Measurements from ENCODE around the gene ZNF282. TPM values are rescaled to one million over a fixed set of nuclear protein-coding genes. Genes with fewer than 3 reads are reported as not detected.

ZNF282 gene
- total RNA-seq, 4 donors from 2014 or later = 18.3 to 40.8 (median 22.2) TPM

GRCh38 chr7:149181450-149181790 is 13.9 kb upstream of the ZNF282 start:
- no peaks in the 10 kb centered on the region for H3K27me3 ChIP-seq
- DNase-seq = no peak
- peaks cover 0 to 35% (median 12%) of the 10 kb centered on the region in 4 donors for H3K36me3 ChIP-seq
- no peak overlapping the region for H3K4me3 ChIP-seq
- TF ChIP-seq POLR2A (IDR thresholded peaks at IDR 0.05) (no peak), CTCF (IDR thresholded peaks at IDR 0.05) (no peak), EP300 (IDR thresholded peaks at IDR 0.05; ENCODE audit: low read depth) (no peak), POLR2AphosphoS5 (IDR thresholded peaks at IDR 0.05) (no peak)
- intact Hi-C loops (cut with DNase I; ENCODE audit: low total_unique reads) = no loop called here
- in situ Hi-C loops (cut with MboI; ENCODE audit: low pct_ligation_motif_present in 1 of 4, low pct_unique_long_range_greater_than_20kb in 1 of 4, low sequenced_read_pairs in 3 of 4) = no loop called here
- no peaks in the 10 kb centered on the region for H3K9me3 ChIP-seq
- H3K27ac ChIP-seq = no peak overlapping the region
- peaks cover 0 to 5% (median 0%) of the 10 kb centered on the region in 4 donors for H3K4me1 ChIP-seq

- H3K27ac ChIP-seq = no peak overlapping the region
- H3K36me3 ChIP-seq = peaks cover 0 to 13% (median 5%) of the 10 kb centered on the region in 4 donors
- peaks cover 0 to 5% (median 0%) of the 10 kb centered on the region in 4 donors for H3K4me1 ChIP-seq
- no peak overlapping the region for H3K4me3 ChIP-seq
- TF ChIP-seq CTCF (IDR thresholded peaks at IDR 0.05) = no peak
- no peak for TF ChIP-seq POLR2AphosphoS5 (IDR thresholded peaks at IDR 0.05)
- no peak for TF ChIP-seq EP300 (IDR thresholded peaks at IDR 0.05; ENCODE audit: low read depth)
- TF ChIP-seq POLR2A (IDR thresholded peaks at IDR 0.05) = no peak
- DNase-seq = no peak
- H3K27me3 ChIP-seq = no peaks in the 10 kb centered on the region
- intact Hi-C loops (cut with DNase I; ENCODE audit: low total_unique reads) = no loop called here
- no peaks in the 10 kb centered on the region for H3K9me3 ChIP-seq
- in situ Hi-C loops (cut with MboI; ENCODE audit: low pct_ligation_motif_present in 1 of 4, low pct_unique_long_range_greater_than_20kb in 1 of 4, low sequenced_read_pairs in 3 of 4) = no loop called here
- WGBS, 2 donors (ENCODE audit: low coverage in 1 of 2) = 90 to 94% methylated on average over 5 to 6 of the region's 6 CpGs
Measured at GRCh38 chr7:149184274-149184673, 11.1 kb upstream of the ZNF282 start.

GRCh38 chr7:149188213-149188612 is 7.1 kb upstream of the ZNF282 start:
- TF ChIP-seq POLR2AphosphoS5 (IDR thresholded peaks at IDR 0.05) (no peak), CTCF (IDR thresholded peaks at IDR 0.05) (no peak), EP300 (IDR thresholded peaks at IDR 0.05; ENCODE audit: low read depth) (no peak)
- no peak overlapping the region for H3K27ac ChIP-seq
- peaks cover 0 to 5% (median 3%) of the 10 kb centered on the region in 4 donors for H3K4me1 ChIP-seq
- H3K9me3 ChIP-seq = no peaks in the 10 kb centered on the region
- no peak overlapping the region for H3K4me3 ChIP-seq
- no peaks in the 10 kb centered on the region for H3K36me3 ChIP-seq
- no peaks in the 10 kb centered on the region for H3K27me3 ChIP-seq
- 73 to 80% methylated on average over 1 to 2 of the region's 2 CpGs for WGBS, 2 donors (ENCODE audit: low coverage in 1 of 2)
- no peak for DNase-seq
- intact Hi-C loops (cut with DNase I; ENCODE audit: low total_unique reads) (no loop called here), in situ Hi-C loops (cut with MboI; ENCODE audit: low pct_ligation_motif_present in 1 of 4, low pct_unique_long_range_greater_than_20kb in 1 of 4, low sequenced_read_pairs in 3 of 4) (no loop called here)

- intact Hi-C loops (cut with DNase I; ENCODE audit: low total_unique reads) = no loop called here
- in situ Hi-C loops (cut with MboI; ENCODE audit: low pct_ligation_motif_present in 1 of 4, low pct_unique_long_range_greater_than_20kb in 1 of 4, low sequenced_read_pairs in 3 of 4) = no loop called here
- Histone ChIP-seq H3K27me3 (no peaks in the 10 kb centered on the region), H3K27ac (no peak overlapping the region), H3K4me1 (peaks cover 0 to 5% (median 3%) of the 10 kb centered on the region in 4 donors), H3K9me3 (no peaks in the 10 kb centered on the region), H3K4me3 (no peak overlapping the region), H3K36me3 (no peaks in the 10 kb centered on the region)
- no peak for DNase-seq
- 0 to 70% methylated on average over 2 to 12 of the region's 12 CpGs for WGBS, 2 donors (ENCODE audit: low coverage in 1 of 2)
- no peak for TF ChIP-seq POLR2AphosphoS5 (IDR thresholded peaks at IDR 0.05)
- TF ChIP-seq EP300 (IDR thresholded peaks at IDR 0.05; ENCODE audit: low read depth) = no peak
- TF ChIP-seq CTCF (IDR thresholded peaks at IDR 0.05) = no peak
- no peak for TF ChIP-seq POLR2A (IDR thresholded peaks at IDR 0.05)
Measured at GRCh38 chr7:149188637-149189259, 6.6 kb upstream of the ZNF282 start.
